GM18502 (cell line): Measurements from ENCODE around the gene TMEM158.

ENCODE experiments used
- ATAC-seq: cut with Tn5 transposase; IDR thresholded peaks from one replicate; pipeline ENCODE4 v1.9.1; 2021; ENCODE audit warnings: mild to moderate bottlenecking; ENCODE audit not compliant: unreplicated experiment, poor library complexity

TMEM158 gene

DNA sequence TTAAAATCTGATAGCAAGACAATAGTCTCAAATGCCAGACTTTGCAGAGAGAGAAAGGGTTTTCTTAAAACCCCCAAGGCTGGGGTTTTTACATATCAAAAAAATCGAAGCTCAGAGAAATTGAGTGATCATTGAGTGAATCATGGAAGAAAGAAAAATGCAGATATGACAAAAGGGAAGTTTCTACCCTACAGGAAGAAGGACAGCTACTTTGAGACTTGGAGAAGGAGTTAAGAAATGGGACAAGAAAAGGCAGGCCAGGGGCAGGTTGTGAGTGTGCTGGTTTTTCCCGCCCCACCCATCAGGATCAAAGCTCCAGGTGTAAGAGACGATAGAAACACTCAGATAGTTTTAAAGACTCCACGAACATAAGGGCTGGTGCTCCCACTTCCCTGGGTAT lies 18.6 kb downstream of the TMEM158 start:
- ATAC-seq = no peak

DNA sequence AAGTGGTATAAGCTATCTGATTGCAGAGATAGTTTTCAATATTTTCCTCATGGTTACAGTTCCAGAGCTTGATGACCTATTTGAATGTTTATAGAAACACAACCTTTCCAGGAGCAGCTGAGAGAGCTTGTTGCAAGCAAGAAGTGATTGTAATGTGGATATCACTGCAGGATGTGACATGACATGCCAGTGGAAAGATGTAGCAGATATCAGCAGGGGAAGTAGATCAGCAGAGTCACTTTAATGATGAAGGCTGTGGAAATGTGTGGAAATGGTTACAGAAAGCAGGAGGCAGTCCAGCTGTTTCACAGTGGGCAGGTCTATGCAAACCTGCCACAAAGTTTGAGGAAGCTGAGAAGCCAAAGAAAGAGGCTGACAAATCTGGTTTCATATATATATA lies 21.0 kb downstream of the TMEM158 start:
- no peak for ATAC-seq

DNA sequence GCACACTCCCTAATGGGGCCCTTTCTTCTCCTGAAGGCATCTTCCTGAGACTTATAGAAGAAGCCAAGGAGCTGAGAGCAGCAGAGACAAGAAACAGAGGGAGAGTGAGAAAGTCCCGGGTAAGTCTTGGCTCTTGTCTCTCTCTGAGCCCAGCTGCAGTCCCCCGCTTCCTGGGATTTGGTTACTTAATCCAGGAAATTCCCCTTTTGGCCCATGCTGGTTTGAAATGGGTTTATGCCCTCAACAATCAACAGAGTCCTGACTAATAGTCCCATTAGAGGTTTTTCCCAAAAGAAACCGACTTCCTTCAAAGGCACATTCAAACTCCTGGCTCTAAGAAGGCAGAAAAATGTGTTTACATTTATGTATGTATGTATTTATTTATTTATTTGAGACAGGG lies 22.0 kb downstream of the TMEM158 start:
- ATAC-seq = no peak

DNA sequence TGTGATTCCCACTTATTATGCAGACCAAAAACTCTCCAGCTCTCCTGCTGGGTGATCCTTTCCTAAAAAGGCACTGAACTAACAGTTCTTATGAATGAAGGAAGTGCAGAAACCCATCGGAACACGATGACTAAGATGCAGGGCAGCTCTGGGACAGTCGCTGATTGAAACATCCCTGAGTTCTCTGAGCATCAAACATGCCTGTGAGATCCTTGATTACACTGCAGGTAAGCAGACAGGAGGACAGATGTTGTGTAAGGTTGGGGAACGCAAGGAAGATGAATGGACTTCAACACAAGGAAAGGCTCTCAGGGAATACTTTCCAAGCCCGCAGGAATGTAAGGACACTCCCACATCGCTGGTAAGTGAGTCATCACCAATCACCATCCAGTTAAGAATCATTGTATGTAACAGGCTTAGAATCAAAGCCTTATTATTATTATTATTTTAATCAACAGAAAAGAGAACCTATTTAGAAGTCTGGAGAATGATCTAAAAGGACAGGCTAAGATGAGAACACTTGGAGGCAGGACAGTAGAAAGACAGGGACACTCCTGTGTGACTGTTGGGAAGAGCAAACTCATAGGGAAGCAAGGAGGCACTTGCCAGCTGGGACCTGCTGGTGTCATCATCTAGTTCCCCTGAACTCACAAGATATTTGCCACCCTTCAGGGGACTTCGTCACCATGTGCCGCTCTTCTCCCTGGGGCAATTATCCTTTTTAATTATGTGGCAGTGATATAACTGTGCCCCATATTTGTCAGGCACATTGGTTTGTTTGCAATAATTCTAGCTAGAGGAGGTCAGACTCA lies 26.0 kb downstream of the TMEM158 start:
- no peak for ATAC-seq

DNA sequence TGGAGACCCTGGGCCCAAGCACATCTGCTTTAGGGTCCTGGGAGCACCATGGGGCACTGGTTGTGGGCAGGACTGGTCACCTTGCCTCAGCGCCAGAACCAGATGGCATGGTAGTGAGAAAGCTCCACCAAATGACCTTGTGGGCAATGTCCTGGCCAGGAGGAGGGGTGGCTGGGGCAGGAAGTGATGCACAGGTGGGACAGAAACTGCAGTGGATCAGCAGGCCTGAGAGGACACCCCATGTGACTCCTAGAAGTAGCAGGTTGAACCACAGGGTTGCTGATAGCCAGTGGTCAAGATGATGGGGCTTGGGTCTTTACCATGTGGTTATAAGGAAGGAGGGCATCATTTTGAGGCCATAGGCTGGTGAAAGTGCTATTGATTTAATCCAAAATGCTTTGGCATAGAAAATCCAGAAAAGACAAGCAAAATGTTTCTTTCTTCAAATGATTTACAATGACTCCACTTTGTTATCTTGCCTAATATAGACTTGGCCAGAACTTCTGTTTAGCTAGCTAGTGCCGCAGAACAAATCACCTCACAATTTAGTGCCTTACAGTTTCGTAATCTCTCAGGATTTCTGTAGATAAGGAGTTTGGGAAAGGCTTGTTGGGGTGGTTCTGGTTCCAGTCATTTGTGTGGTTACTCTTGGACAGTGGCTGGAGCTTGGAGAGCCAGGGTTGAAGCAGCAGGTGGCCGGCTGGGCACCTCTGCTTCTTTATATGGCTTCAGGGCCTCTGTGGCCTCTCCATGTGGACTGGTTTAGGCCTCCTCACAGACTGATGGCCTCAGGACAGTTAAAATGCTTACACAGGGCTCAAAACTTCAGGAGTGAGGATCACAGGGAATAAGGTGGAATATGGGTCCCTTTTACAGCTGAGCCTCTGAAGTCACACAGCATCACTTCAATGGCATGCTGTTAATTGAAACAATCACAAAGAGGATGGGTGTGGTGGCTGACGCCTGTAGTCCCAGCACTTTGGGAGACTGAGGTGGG lies 27.5 kb downstream of the TMEM158 start:
- no peak for ATAC-seq

DNA sequence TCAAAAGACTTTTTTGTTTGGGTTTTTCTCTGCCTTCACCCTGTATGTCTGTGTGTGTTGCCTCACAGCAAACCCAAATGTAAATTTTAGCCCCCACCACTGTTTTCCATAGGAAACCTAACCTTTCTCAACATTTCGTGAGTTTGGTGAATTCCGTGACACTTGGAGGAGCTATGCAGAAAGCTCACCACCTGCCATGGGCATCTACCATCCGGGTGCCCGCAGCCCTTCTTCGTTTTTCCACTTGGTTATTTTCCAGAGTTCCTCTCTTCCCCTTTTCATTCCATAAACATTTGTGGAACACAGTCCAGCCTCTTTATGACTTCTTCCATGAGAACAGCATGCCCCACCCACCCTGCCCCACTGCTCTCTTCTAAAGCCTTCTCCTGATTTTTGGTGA lies 31.3 kb downstream of the TMEM158 start:
- ATAC-seq = no peak

DNA sequence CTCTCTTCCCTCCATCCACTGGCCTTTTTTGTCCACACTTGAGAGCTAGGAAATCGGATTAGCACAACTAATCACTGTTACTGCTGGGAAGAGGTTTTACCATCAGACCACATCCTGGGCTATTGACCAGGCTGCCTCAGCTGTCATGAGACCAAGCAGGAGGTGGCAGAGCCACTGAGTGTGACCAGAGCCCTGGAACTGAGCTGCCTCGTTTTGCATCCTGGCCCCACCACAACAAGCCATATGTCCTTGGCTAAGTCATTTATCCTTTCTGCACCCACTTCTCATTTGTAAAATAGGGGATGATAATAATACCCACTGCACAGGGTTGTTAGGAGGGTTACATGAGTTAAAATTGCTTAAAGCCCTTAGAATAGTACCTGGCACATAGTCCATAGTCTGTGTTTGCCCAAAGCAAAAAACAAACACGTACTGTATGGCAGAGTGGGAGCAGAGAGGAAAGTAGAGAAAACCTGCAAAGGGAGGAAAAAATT lies 34.1 kb downstream of the TMEM158 start:
- no peak for ATAC-seq

DNA sequence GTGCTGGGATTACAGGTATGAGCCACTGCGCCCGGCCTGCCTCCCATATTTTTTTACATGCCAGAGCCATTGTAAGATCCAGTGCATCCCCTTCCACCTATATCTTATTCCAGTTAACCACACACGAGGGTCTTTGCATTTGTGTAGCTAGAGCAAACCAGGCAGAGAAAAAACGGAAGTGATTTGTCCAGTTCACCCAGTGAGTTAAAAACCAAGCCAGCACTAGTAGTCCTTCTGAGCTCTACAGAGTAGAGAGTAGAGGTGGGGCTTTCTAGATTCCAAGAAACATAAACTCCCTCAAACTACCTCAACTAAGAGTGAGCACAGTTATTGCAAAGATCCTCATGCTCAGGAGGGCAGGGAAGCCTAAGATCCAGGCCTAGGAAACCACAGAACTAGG lies 34.7 kb downstream of the TMEM158 start:
- ATAC-seq = no peak

DNA sequence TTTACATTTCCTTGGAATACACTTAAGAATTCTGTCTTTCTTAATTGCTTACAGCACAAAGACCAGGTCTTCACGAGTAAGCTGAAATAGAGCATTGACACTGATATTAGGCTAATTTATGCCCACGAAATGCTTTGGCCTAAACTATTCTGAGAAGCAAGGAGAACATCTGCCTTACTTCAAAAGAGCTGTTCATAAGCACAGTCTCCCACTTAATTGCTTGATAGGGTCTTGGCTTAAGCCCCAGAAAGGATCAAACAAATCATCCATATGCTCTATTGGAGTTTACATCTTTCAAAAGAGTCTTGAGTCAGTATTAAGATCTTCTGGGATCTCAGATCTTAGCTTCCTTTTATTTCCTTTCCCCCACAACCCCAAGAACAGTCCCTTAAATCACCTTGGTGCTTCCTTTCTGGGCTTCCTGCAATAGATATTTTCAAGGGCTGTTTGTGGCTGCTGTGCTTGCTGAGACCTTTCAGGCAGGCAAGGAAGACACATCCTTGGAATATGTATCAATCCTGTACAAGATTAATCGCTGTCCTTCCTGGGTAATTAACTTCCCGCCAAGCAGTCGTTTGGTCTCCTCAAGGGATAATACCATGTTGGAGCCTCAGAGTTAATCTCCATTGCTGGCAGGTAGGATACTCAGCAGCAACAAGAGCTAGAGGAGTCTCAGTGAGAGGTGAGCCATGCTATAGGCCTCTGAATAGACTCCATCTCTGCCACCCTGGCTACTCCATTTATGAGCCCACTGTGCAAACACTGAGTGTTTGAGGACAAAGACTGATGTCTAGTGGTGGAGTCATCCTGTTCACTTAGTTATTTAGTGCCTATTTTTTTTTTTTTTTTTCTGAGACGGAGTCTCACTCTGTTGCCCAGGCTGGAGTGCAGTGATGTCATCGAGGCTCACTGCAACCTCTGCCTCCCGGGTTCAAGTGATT lies 37.1 kb downstream of the TMEM158 start:
- no peak for ATAC-seq

DNA sequence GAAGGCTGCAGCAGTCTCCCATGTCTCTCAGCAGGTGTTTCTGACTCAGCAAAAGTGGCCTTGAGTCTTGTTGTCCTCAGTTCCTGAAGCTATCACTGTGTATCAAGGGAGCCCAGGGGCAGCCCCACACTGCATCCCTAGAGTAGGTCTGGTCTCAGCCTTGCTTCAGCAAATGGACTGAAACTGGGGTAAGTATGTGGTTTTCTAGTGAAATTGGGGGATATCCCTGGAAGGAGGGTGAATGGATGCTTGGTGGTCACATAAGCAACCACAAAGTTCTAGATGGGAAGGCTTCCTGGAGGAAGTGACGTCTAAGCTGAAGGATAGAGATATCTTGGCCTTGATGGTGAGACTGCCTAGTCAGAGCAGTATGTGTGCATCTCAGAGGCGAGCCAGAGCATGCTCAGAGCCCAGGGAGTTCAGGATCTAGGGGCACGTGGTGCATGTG lies 38.4 kb downstream of the TMEM158 start:
- no peak for ATAC-seq

DNA sequence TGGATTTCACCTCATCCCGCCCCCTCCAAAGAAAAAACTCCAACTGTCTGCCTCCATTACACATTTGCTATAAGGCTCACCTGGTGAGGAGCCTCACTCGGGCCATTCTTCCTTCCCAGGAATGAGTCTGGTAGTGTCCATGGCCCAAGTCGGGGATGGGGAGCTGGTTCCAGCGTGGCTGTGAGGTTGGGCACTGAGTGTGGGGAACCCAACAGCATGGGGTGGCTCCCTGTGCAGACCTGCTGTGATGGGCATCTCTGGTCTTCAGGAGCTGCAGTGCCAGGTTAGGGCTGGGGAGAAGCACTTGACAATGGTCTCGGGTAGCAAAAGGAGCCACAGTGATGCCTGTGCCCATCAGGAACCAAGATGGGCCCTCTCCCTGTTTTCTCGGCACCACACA lies 39.2 kb downstream of the TMEM158 start:
- no peak for ATAC-seq

DNA sequence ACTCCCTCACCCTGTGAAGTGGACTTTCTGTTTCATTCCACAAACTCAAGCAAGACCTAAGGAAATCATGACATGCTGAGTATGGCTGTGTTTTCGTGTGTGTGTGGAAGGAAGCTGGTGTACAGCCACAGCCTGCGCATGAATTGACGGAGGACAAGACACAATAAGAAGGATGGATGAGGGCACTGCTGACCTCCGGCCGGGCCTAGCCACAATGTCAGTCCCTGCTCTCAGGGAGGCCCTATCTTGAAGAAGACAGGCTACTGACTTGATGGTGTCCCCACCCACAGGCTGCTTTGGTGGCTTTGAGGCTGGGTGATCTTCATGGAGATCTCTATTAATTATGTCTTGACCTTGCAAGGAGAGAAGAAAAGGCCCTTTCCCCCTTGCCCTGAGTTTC lies 40.6 kb downstream of the TMEM158 start:
- ATAC-seq = no peak

DNA sequence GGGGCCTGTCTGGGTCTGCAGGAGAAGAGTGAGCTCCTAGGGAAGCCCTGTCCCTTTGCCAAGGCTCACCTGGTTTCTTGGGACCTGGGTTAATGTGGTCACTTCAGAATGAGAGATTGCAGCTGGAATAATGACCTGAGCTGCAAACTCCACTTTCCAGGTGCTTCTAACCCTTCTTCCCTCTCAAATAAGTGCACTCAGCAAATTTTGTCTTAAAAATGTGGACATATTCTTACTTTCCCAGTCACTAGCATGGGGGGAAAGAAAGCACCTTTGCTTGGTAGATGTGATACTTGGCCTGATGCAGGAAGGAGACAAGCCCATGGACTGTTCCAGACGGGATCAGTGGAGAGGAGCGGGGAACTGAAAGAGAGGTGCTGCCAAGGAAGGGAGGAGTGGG lies 41.0 kb downstream of the TMEM158 start:
- no peak for ATAC-seq

DNA sequence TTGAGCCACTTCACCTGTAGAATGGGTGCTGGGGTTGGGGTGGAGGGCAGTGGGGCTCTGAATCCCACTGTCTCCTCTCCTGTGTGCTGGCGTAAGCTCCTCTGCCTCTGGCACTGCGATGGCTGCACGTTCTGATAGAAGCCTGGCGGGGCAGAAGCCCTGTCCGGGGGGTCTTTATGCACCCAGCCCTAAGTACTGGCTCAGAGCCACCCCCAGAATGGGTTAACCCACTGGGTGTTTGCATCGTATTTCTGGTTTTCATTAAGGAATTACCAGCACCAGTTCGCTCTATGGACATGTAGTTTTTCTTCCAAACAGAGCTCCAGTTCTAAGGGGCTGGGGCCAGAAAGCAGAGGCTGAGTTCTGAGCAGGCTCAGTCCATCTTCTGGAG lies 42.2 kb downstream of the TMEM158 start:
- no peak for ATAC-seq

DNA sequence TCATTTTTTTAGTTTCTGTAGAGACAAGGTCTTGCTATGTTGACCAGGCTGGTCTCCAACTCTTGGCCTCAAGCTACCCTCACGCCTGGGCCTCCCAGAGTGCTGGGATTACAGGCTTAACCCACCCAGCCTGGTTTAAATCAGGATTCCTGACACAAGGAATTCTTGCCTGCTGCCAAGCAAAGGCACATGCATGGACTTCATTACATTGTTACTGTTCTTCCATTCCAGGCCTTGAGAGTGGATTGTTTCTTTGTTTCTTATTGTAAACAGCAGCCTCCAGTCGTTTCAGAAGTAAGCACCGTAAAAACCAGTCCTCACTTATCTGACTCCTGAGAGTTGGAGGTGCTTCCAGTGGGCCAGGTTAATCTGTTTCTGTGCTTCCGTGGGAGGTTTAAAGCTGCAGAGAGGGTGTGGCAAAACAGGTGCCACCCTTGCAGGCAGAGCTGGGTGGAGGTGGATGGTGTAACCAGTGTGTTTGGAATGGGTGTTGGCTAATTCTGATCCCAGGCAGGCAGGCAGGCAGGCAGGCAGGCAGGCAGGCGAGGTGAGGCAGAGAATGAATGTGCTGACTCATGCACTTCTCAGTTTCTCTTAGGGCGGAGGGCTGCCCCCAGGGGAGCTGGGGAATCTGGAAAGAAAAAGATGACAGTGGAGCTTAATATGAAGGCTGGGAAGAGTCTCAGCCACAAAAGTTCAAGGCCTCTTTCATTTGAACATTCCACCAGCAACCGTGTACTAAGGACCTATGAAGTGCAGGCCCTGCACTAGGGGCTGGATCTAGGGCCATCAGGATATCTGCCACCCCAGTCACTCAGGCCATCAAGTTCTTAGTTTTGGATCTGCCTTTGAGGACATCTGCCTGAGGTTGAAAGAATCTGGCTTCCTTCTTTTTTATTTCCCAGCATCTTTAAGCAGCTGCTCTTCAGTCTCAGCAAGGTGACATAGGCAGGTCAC lies 42.9 kb downstream of the TMEM158 start:
- ATAC-seq = no peak

DNA sequence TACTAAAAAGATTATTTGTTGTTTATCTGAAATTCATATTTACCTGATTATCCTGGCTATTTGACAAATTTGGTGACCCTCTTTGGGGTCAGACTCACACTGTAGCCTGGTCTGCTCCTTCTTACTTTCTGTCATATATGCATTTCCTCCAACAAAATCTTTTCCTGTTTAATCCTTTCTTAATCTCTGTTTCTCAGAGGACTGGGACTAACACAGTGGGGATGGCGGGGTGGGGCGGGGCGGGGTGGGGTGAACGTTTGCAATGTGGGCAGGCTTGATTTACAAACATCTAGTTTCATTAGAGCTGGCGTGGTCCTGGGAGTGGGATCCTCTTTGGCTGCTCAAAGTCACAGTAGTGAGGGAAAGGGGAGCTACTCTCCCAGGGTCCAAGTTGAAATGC lies 44.6 kb downstream of the TMEM158 start:
- ATAC-seq = no peak

DNA sequence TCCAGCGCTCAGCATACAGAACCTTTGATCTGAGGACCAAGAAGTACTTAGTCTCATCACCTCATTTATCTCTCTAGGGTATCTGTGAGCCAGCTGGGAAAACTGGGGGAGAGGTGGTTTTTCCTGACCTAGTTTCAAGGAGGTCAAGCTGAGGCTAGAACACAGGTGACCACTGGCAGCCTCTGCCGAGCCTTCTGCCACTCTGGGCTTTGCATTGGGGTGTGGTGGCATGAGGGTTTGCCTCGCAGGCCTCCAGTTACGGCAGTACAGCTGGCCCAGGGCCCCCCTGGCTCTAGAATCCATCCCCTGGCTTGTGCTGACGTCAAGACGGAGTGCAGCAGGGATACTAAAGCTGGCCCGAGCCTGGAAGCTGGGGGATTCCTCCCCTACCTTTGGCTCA lies 45.2 kb downstream of the TMEM158 start:
- no peak for ATAC-seq

DNA sequence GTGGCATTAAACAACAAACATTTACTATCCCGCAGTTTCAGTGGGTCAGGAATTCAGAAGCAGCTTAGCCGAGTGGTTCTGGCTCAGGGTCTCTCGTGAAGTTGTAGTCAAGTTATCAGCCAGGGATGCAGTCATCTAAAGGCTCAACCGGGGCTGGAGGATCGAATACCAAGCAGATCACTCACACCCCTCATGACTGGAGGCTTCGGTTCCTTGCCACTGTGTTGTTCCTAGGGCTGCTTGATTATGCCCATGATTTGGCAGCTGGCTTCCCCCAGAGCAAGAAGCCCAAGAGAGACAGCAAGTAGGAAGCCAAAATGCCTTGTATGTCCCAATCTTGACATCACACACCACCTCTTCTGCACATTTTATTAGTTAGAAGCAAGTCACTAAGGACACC lies 46.0 kb downstream of the TMEM158 start:
- ATAC-seq = no peak

DNA sequence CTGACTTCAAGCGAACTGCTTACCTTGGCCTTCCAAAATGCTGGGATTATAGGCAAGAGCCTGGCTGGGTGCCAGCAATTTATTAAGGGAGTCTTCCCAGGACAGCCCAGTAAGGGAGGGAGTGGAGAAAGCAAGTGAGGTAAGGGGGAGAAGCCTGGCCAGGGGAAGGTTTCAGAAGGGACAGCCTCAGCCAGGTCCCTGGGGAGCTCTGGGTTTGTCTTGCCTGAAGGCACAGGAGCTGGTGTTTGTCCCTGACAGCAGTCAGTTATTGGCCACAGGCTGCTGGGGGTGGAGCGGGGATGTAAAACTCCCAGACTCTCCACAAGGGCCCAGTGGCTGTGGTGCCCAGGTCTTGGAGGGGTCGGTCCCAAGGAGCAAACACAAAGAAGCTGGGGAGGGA lies 46.9 kb downstream of the TMEM158 start:
- no peak for ATAC-seq
